ENCODE measurements around the gene LOC101059915.

Gene LOC101059915

GRCh38 chrX:71668248-71668595 lies 876 bp downstream of the LOC101059915 start (continued):
- TF ChIP-seq REST (IDR thresholded peaks at IDR 0.05; ENCODE audit: low read depth) (no peak), SP1 (IDR thresholded peaks at IDR 0.05; ENCODE audit: low read depth) (no peak), ZNF274 (IDR thresholded peaks at IDR 0.05; ENCODE audit: low read depth, low read length) (no peak), ELF1 (IDR thresholded peaks at IDR 0.05; ENCODE audit: borderline replicate concordance, low read depth) (no peak), CBX3 (IDR thresholded peaks at IDR 0.05; ENCODE audit: low read depth) (no peak), CEBPB (IDR thresholded peaks at IDR 0.05; ENCODE audit: low read depth) (no peak)

GRCh38 chrX:71669492-71669891 lies 2.1 kb downstream of the LOC101059915 start:
- no peaks in the 10 kb centered on the region for H3K9me3 ChIP-seq (ENCODE audit: control insufficient read depth in 1 of 2, insufficient read depth in 1 of 2, low read depth in 1 of 2, low read length in 2 of 2)
- H3K79me2 ChIP-seq (ENCODE audit: insufficient read depth, low read length) = no peaks in the 10 kb centered on the region
- ATAC-seq = no peak
- no peak overlapping the region for H3K4me3 ChIP-seq (replicated peaks in 1 of 2; ENCODE audit: low read depth in 1 of 2, low read length in 2 of 2)
- ChIA-PET RAD21 (ENCODE audit: low non-redundant PET in 1 of 2, low total read pairs in 2 of 2, uncharacterized antibody in 2 of 2, unreplicated experiment in 2 of 2) (interaction anchor here in 1 of 2 experiments (1.4 kb wide), 1 partner anchor 201 kb away, joined by 3 read pairs; no protein-coding TSS in a partner anchor), CTCF (interaction anchor here (1.1 kb wide), 1 partner anchor 190 kb away, joined by 4 read pairs; no protein-coding TSS in a partner anchor), POLR2A (no interaction called here)
- peaks cover 0 to 5% of the 10 kb centered on the region in 2 experiments; a peak in 1 of 4 replicates for H3K4me1 ChIP-seq (ENCODE audit: control insufficient read depth in 1 of 2, insufficient read depth in 2 of 2, low read length in 2 of 2)
- H3K4me2 ChIP-seq (ENCODE audit: low read length) = no peak overlapping the region
- no peak overlapping the region for H3K27ac ChIP-seq (ENCODE audit: low read depth, low read length)
- no TSS peak for BruUV-seq (replicated peaks)
- no peak for DNase-seq (ENCODE audit: low read depth, low spot score)
- no peak overlapping the region for H2AFZ ChIP-seq (ENCODE audit: low read depth, low read length, poor library complexity, severe bottlenecking)
- intact Hi-C loops (cut with micrococcal nuclease) = no loop called here
- H3K36me3 ChIP-seq (ENCODE audit: control insufficient read depth in 1 of 2, insufficient read depth in 2 of 2, low read length in 2 of 2) = no peaks in the 10 kb centered on the region
- no peak overlapping the region for H3K9ac ChIP-seq (ENCODE audit: low read length)
- no peaks in the 10 kb centered on the region for H4K20me1 ChIP-seq (ENCODE audit: insufficient read depth)
- H3K9me2 ChIP-seq (ENCODE audit: insufficient read depth) = no peaks in the 10 kb centered on the region
- H3K27me3 ChIP-seq (ENCODE audit: insufficient read depth, low read length) = no peaks in the 10 kb centered on the region
- TF ChIP-seq JUND (IDR thresholded peaks at IDR 0.05) (no peak), EZH2 (IDR thresholded peaks at IDR 0.05) (no peak), ELF1 (IDR thresholded peaks at IDR 0.05; ENCODE audit: borderline replicate concordance, low read depth) (no peak), RAD21 (IDR thresholded peaks at IDR 0.05; ENCODE audit: low read depth) (no peak), POLR2A (IDR thresholded peaks at IDR 0.05; ENCODE audit: borderline replicate concordance, extremely low read depth, insufficient read depth, insufficient read length) (no peak), TCF7L2 (IDR thresholded peaks at IDR 0.05; ENCODE audit: borderline replicate concordance, extremely low read depth, insufficient read depth, insufficient read length) (no peak), YY1 (IDR thresholded peaks at IDR 0.05; ENCODE audit: extremely low read depth, insufficient replicate concordance, low read depth, low read length) (no peak), EZH2phosphoT487 (IDR thresholded peaks at IDR 0.05; ENCODE audit: borderline replicate concordance) (no peak), SP1 (IDR thresholded peaks at IDR 0.05; ENCODE audit: low read depth) (no peak), CEBPB (IDR thresholded peaks at IDR 0.05; ENCODE audit: low read depth) (no peak), ZFX (IDR thresholded peaks at IDR 0.05) (no peak), ATF3 (IDR thresholded peaks at IDR 0.05) (no peak), REST (IDR thresholded peaks at IDR 0.05; ENCODE audit: low read depth) (no peak), CBX3 (IDR thresholded peaks at IDR 0.05; ENCODE audit: low read depth) (no peak), EGR1 (IDR thresholded peaks at IDR 0.05; ENCODE audit: low read depth) (no peak)

Measured in HCT116 (cell line).